Tibial nerve (tissue), 4 donors: ENCODE results near the gene SV2B. TPM values are rescaled to one million over a fixed set of nuclear protein-coding genes. Genes with fewer than 3 reads are reported as not detected.

ENCODE experiments used
- DNase-seq, 2 donors: peaks; one replicate each; pipeline ENCODE4 v3.0.0-alpha.2; 2019; ENCODE audit warnings: low spot score in 2 of 2
- H3K27ac ChIP-seq, 4 donors: fragments of 200-600 bp; sonication (generic) in 3 of 4; one replicate each; pipeline ENCODE4 v1.5.1; 2017 to 2019; ENCODE audit warnings: mild to moderate bottlenecking in 1 of 4
- H3K27me3 ChIP-seq, 2 donors: fragments of 200-600 bp; sonication (generic) in 1 of 2; one replicate each; pipeline versions ENCODE4 v1.5.1 to v1.6.0; 2017 to 2019
- H3K36me3 ChIP-seq, 3 donors: fragments of 200-600 bp; sonication (generic); one replicate each; pipeline ENCODE4 v1.5.1; 2018 to 2019
- H3K4me1 ChIP-seq, 4 donors: fragments of 200-600 bp; sonication (generic) in 3 of 4; one replicate each; pipeline ENCODE4 v1.5.1; 2017 to 2019
- H3K4me3 ChIP-seq, 4 donors: fragments of 200-600 bp; sonication (generic) in 3 of 4; one replicate each; pipeline ENCODE4 v1.5.1; 2017 to 2019; ENCODE audit warnings: mild to moderate bottlenecking in 1 of 4, moderate library complexity in 1 of 4
- H3K9me3 ChIP-seq, 4 donors: fragments of 200-600 bp; sonication (generic) in 3 of 4; one replicate each; pipeline ENCODE4 v1.5.1; 2017 to 2019
- EP300 ChIP-seq, 2 donors: sonication (generic); formaldehyde crosslinking; IDR thresholded peaks; one replicate each; pipeline ENCODE4 v1.6.1; 2017; ENCODE audit warnings: antibody characterized with exemption in 2 of 2, mild to moderate bottlenecking in 1 of 2
- POLR2A ChIP-seq, 2 donors: fragments of 450-650 bp; IDR thresholded peaks; one replicate each; pipeline ENCODE4 v1.6.1; 2017; ENCODE audit warnings: antibody characterized with exemption in 2 of 2, mild to moderate bottlenecking in 2 of 2, moderate library complexity in 2 of 2
- whole genome bisulfite sequencing, 2 donors: methylation state at CpG; one replicate each; pipeline ENCODE4 v1.1.5; 2018; 5-methylcytosine and 5-hydroxymethylcytosine counted together
- total RNA-seq, 4 donors: library from RNA; depleted of rRNA; stranded (reverse); fragments of >200 nt; gene quantifications; one replicate each; pipeline ENCODE4 v1.1.0, GENCODE V29; 2016
- TF ChIP-seq, protein P1 (sequence below), 5 experiments: fragments of 200-600 bp in 3 of 5; fragments of 450-650 bp in 2 of 5; sonication (generic) in 3 of 5; IDR thresholded peaks; one replicate each; pipeline ENCODE4 v1.5.1; 2016 to 2019; ENCODE audit warnings: antibody characterized with exemption in 5 of 5, mild to moderate bottlenecking in 3 of 5, moderate library complexity in 2 of 5

SV2B gene
- total RNA-seq, 4 donors from 2014 or later = 8.3 to 20.5 (median 17.1) TPM

DNA sequence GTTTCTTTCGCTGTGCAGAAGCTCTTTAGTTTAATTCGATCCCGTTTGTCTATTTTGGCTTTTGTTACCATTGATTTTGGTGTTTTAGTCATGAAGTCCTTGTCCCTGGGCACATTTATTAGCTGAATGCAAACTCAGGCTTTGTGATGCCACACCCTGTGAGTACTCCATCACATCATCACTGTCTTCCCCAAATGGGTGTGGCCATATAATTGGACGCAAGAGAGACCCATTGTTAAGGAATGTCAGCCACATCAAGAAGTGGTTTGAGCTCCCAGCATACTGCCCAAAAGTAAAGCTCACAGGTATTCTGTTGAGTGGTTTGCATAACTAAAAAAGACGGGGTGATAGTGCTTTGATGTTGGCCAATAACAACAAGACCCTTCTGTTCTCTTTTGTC, 245.7 kb downstream of the SV2B start:
- Histone ChIP-seq H3K4me3 (no peak overlapping the region), H3K27me3 (no peaks in the 10 kb centered on the region), H3K9me3 (peaks cover 0 to 4% (median 0%) of the 10 kb centered on the region in 4 donors), H3K4me1 (no peaks in the 10 kb centered on the region), H3K36me3 (no peaks in the 10 kb centered on the region), H3K27ac (no peak overlapping the region)
- 65 to 70% methylated on average over 5 of the region's 5 CpGs for WGBS, 2 donors
- DNase-seq = no peak
- TF ChIP-seq, protein P1, sequence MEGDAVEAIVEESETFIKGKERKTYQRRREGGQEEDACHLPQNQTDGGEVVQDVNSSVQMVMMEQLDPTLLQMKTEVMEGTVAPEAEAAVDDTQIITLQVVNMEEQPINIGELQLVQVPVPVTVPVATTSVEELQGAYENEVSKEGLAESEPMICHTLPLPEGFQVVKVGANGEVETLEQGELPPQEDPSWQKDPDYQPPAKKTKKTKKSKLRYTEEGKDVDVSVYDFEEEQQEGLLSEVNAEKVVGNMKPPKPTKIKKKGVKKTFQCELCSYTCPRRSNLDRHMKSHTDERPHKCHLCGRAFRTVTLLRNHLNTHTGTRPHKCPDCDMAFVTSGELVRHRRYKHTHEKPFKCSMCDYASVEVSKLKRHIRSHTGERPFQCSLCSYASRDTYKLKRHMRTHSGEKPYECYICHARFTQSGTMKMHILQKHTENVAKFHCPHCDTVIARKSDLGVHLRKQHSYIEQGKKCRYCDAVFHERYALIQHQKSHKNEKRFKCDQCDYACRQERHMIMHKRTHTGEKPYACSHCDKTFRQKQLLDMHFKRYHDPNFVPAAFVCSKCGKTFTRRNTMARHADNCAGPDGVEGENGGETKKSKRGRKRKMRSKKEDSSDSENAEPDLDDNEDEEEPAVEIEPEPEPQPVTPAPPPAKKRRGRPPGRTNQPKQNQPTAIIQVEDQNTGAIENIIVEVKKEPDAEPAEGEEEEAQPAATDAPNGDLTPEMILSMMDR (IDR thresholded peaks at IDR 0.05) = no peak
- no peak for TF ChIP-seq EP300 (IDR thresholded peaks at IDR 0.05)
- TF ChIP-seq POLR2A (IDR thresholded peaks at IDR 0.05) = no peak

DNA sequence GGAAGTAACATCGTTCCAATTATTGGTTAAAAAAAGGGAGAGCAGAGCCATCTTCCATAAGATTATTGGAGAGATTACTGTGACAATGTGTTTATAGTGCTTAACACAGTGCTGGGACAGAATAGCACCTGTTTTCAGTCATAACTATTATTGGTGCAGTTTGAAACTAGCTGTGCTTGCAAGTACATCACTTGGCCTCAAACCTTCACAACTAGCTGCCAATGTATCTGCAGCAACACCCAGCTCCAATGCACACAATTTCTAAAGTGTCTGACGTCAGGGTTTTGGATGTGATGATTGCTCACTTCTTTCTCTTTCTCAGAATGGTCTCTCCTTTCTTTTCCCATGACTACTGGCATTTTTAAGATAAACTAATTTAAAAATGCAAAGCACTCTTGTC, 246.2 kb downstream of the SV2B start:
- Histone ChIP-seq H3K4me3 (no peak overlapping the region), H3K36me3 (no peaks in the 10 kb centered on the region), H3K4me1 (no peaks in the 10 kb centered on the region), H3K27ac (no peak overlapping the region), H3K9me3 (peaks cover 0 to 4% (median 0%) of the 10 kb centered on the region in 4 donors), H3K27me3 (no peaks in the 10 kb centered on the region)
- DNase-seq = no peak
- 69 to 74% methylated on average over 2 of the region's 2 CpGs for WGBS, 2 donors
- TF ChIP-seq, protein P1 (IDR thresholded peaks at IDR 0.05) = no peak
- no peak for TF ChIP-seq EP300 (IDR thresholded peaks at IDR 0.05)
- no peak for TF ChIP-seq POLR2A (IDR thresholded peaks at IDR 0.05)

DNA sequence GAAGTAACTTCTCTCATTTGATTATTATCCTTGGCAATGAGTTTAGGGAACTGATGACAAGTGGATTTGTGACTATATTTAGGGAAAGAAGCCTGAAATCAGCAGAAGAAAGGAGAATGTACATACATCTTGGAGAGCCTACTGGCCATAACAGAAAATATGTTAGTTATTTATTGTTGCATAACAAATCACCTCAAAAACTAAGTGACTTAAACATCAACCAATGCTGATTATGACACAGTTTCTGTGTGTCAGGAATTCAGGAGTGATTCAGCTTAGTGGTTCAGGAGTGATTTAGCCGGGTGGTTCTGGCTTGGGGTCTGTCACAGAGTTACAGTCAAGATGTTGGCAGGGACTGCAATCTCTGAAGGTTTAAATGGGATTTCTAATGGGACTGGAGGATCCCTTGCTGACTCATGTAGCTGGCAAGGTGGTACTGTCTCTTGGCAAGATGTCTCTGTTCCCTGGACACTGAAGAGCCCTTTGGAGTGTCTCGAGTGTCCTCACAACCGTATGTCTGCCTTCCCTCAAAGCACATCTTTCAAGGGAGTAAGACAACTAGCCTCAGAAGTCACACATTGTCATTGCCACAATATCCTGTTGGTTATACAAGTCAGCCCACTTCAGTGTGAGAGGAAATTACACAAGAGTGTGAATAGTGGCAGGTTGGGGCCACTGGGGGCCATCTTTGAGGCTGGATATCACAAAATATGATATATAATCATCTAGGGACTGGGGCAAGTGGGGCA, 248.9 kb downstream of the SV2B start:
- Histone ChIP-seq H3K36me3 (no peaks in the 10 kb centered on the region), H3K9me3 (no peaks in the 10 kb centered on the region), H3K27me3 (no peaks in the 10 kb centered on the region), H3K27ac (no peak overlapping the region), H3K4me3 (no peak overlapping the region), H3K4me1 (no peaks in the 10 kb centered on the region)
- 48 to 62% methylated on average over 3 of the region's 3 CpGs for WGBS, 2 donors
- no peak for DNase-seq
- TF ChIP-seq POLR2A (IDR thresholded peaks at IDR 0.05) = no peak
- no peak for TF ChIP-seq EP300 (IDR thresholded peaks at IDR 0.05)
- TF ChIP-seq, protein P1 (IDR thresholded peaks at IDR 0.05) = no peak

Other genes with a start within 250 kb of the SV2B start
- 10 to 100 TPM; 28.7 to 71.1 (median 42.4) TPM for gene FURIN, start 231.7 kb upstream of the SV2B start, total RNA-seq
- 100 to 1,000 TPM in 1 of 4 donors, 10 to 100 TPM in 3; 62.0 to 183 (median 72.1) TPM for gene FES, start 215.8 kb upstream of the SV2B start, total RNA-seq
- gene MAN2A2, start 197.0 kb upstream of the SV2B start, total RNA-seq = 100 to 1,000 TPM in 3 of 4 donors, 10 to 100 TPM in 1; 83.5 to 178 (median 128) TPM
- gene HDDC3, start 167.7 kb upstream of the SV2B start, total RNA-seq = 10 to 100 TPM; 16.5 to 22.5 (median 18.7) TPM
- 10 to 100 TPM; 47.7 to 64.2 (median 58.4) TPM for gene UNC45A, start 165.0 kb upstream of the SV2B start, total RNA-seq
- gene RCCD1, start 145.4 kb upstream of the SV2B start, total RNA-seq = 10 to 100 TPM in 3 of 4 donors, 1 to 10 TPM in 1; 8.7 to 15.9 (median 12.5) TPM
- 10 to 100 TPM; 12.1 to 31.0 (median 14.9) TPM for gene PRC1, start 105.7 kb upstream of the SV2B start, total RNA-seq
- 10 to 100 TPM in 2 of 4 donors, 1 to 10 TPM in 2; 8.7 to 10.9 (median 10.1) TPM for gene VPS33B, start 77.7 kb upstream of the SV2B start, total RNA-seq